GM12892 (cell line): ENCODE data around the gene EVL.

Experiments used
- POLR2A ChIP-seq: IDR thresholded peaks from 2 replicates; pipeline ENCODE4 v1.6.1; 2011; ENCODE audit warnings: low read depth, low read length, control low read depth
- POLR2AphosphoS5 ChIP-seq: IDR thresholded peaks from 2 replicates; pipeline ENCODE4 v1.6.1; 2011; ENCODE audit warnings: low read depth, low read length, control low read depth

DNA sequence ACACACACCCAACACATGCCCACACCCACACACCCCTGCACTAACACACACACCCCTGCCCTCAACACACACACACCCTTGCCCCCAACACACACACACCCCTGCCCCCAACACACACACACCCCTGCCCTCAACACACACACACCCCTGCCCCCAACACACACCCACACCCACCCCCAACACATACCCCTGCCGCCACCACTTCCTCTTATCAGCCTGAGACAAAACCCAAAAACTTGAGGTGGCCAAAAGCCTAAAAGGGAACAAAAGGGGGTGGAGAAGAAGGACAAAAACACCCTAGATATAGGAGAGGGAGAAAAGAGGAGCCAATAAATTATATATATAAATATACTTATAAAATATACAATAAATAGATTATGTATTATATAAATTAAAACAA, 103.3 kb downstream of the EVL start:
- TF ChIP-seq POLR2A (no peak), POLR2AphosphoS5 (no peak)
